ENCODE data around the gene HYCC1.

DNA sequence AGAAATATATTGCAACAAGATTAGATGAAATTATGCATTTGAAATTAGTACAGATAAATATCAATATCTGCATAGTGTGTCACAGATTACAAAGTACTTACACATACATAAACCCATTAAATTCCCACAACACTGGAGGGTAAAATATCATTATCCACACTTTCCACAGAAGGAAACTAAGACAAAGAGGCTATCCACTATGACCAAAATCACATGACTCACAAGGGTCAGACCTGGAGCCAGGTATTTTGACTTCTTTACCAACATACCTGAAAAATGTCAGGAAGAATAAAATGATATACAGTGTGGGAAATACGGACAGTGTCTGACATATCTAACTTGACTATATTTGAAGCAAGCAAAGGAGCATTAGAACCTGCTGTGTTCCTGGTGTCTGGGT, 34.1 kb downstream of the HYCC1 start:
- no peak for TF ChIP-seq POLR2AphosphoS5 (IDR thresholded peaks at IDR 0.05; ENCODE audit: insufficient read depth, low read depth, low read length)
- TF ChIP-seq EZH2 (IDR thresholded peaks at IDR 0.05; ENCODE audit: borderline replicate concordance, low read depth, low read length, severe bottlenecking), result no peak
- no peak for TF ChIP-seq CTCF (IDR thresholded peaks at IDR 0.05; ENCODE audit: extremely low read depth in 1 of 2, insufficient read depth in 1 of 2, low read depth in 1 of 2, low read length in 2 of 2)
- TF ChIP-seq POLR2A (IDR thresholded peaks at IDR 0.05; ENCODE audit: low read depth, low read length), result no peak

Data from endothelial cell of umbilical vein (primary cell).